MCF 10A (cell line): ENCODE results near the gene DRC1. TPM values are rescaled to one million over a fixed set of nuclear protein-coding genes. Genes with fewer than 3 reads are reported as not detected.
A peak's percentile ranks its signal among the peaks of the same experiment; 100 is the strongest.

Experiments used
- BruUV-seq: library from RNA; stranded (reverse); fragments of 400-500 nt; replicated peaks from 2 replicates; lab custom pipeline; 2021; lab: Mats Ljungman, UMichigan
- CTCF ChIA-PET: fragments of 300-600 bp; sonication (Branson Sonifier 250); formaldehyde crosslinking; extraction: SDS; loops from one replicate; lab custom pipeline; 2021; ENCODE audit warnings: antibody characterized with exemption, inconsistent platforms; lab: Yijun Ruan, JAX
- POLR2A ChIA-PET: fragments of 300-600, 350-650 bp; sonication (Branson Sonifier 250); formaldehyde crosslinking; extraction: SDS; loops from one replicate; lab custom pipeline; 2020; ENCODE audit warnings: antibody characterized with exemption, inconsistent platforms; lab: Yijun Ruan, JAX
- DNase-seq: peaks from one replicate; pipeline ENCODE4 v3.0.0-alpha.2; 2018; ENCODE audit not compliant: unreplicated experiment
- H3K27ac Mint-ChIP-seq: one replicate; pipeline ENCODE4 v1.8.0; 2022; ENCODE audit warnings: mild to moderate bottlenecking, low read depth, mixed read lengths; ENCODE audit not compliant: unreplicated experiment
- H3K27me3 Mint-ChIP-seq: one replicate; pipeline ENCODE4 v1.8.0; 2022; ENCODE audit warnings: mixed read lengths; ENCODE audit not compliant: insufficient read depth, unreplicated experiment
- H3K36me3 Mint-ChIP-seq: one replicate; pipeline ENCODE4 v1.8.0; 2022; ENCODE audit warnings: mild to moderate bottlenecking, moderate library complexity, mixed read lengths; ENCODE audit not compliant: insufficient read depth, unreplicated experiment
- H3K4me1 Mint-ChIP-seq: one replicate; pipeline ENCODE4 v1.8.0; 2022; ENCODE audit warnings: mixed read lengths; ENCODE audit not compliant: insufficient read depth, unreplicated experiment
- H3K4me3 Mint-ChIP-seq: one replicate; pipeline ENCODE4 v1.8.0; 2022; ENCODE audit warnings: mild to moderate bottlenecking, moderate library complexity, mixed read lengths; ENCODE audit not compliant: unreplicated experiment
- H3K9me3 Mint-ChIP-seq: one replicate; pipeline ENCODE4 v1.8.0; 2022; ENCODE audit warnings: mixed read lengths; ENCODE audit not compliant: unreplicated experiment
- CTCF ChIP-seq: fragments of 200-600 bp; IDR thresholded peaks from one replicate; pipeline ENCODE4 v1.8.0; 2022; ENCODE audit warnings: antibody characterized with exemption, mild to moderate bottlenecking; ENCODE audit not compliant: unreplicated experiment
- intact Hi-C: fragments of 100-400 bp; cut with micrococcal nuclease; formaldehyde crosslinking; loops from 2 replicates; pipeline ENCODE4 v1.14.1; 2022
- total RNA-seq: library from RNA; stranded (reverse); gene quantifications from 2 replicates; pipeline ENCODE4 v1.2.3, GENCODE V29; 2022

Gene DRC1
- total RNA-seq, 1 experiment from 2014 or later, result not detected

- H3K27me3 Mint-ChIP-seq, result peaks cover 14% of the 10 kb centered on the region
- TF ChIP-seq CTCF, result no peak
- H3K4me3 Mint-ChIP-seq, result no peak overlapping the region
- no peaks in the 10 kb centered on the region for H3K9me3 Mint-ChIP-seq
- intact Hi-C loops, result no loop called here
- POLR2A ChIA-PET, result no interaction called here
- no peak for DNase-seq
- no peaks in the 10 kb centered on the region for H3K36me3 Mint-ChIP-seq
- H3K4me1 Mint-ChIP-seq, result no peaks in the 10 kb centered on the region
- CTCF ChIA-PET, result interaction anchor here (0.7 kb wide), 1 partner anchor 250 kb away, joined by 3 read pairs; no protein-coding TSS in a partner anchor
- no TSS peak for BruUV-seq
- no peak overlapping the region for H3K27ac Mint-ChIP-seq
Observed at GRCh38 chr2:26494891-26495290, 93.2 kb downstream of the DRC1 start.

GRCh38 chr2:26495705-26496297 lies 94.1 kb downstream of the DRC1 start:
- POLR2A ChIA-PET, result no interaction called here
- no peaks in the 10 kb centered on the region for H3K4me1 Mint-ChIP-seq
- H3K4me3 Mint-ChIP-seq, result no peak overlapping the region
- DNase-seq, result no peak
- intact Hi-C loops, result no loop called here
- peaks cover 14% of the 10 kb centered on the region for H3K27me3 Mint-ChIP-seq
- no TSS peak for BruUV-seq
- H3K9me3 Mint-ChIP-seq, result no peaks in the 10 kb centered on the region
- no peak overlapping the region for H3K27ac Mint-ChIP-seq
- CTCF ChIA-PET, result interaction anchor here (0.6 to 0.7 kb wide), 2 partner anchors 267 to 350 kb away, joined by 4 read pairs; no protein-coding TSS in a partner anchor
- no peak for TF ChIP-seq CTCF
- H3K36me3 Mint-ChIP-seq, result no peaks in the 10 kb centered on the region

- no peak overlapping the region for H3K4me3 Mint-ChIP-seq
- ChIA-PET POLR2A (no interaction called here), CTCF (no interaction called here)
- BruUV-seq, result no TSS peak
- H3K36me3 Mint-ChIP-seq, result no peaks in the 10 kb centered on the region
- intact Hi-C loops, result no loop called here
- H3K4me1 Mint-ChIP-seq, result peaks cover 5% of the 10 kb centered on the region
- H3K27me3 Mint-ChIP-seq, result peaks cover 31% of the 10 kb centered on the region
- TF ChIP-seq CTCF, result no peak
- no peaks in the 10 kb centered on the region for H3K9me3 Mint-ChIP-seq
- no peak for DNase-seq
- H3K27ac Mint-ChIP-seq, result no peak overlapping the region
Observed at GRCh38 chr2:26500406-26500805, 98.7 kb downstream of the DRC1 start.

- H3K27me3 Mint-ChIP-seq, result peaks cover 25% of the 10 kb centered on the region
- peaks cover 5% of the 10 kb centered on the region for H3K4me1 Mint-ChIP-seq
- no TSS peak for BruUV-seq
- H3K4me3 Mint-ChIP-seq, result peak overlapping the region; percentile 58
- DNase-seq, result peak; percentile 79
- H3K27ac Mint-ChIP-seq, result no peak overlapping the region
- ChIA-PET POLR2A (no interaction called here), CTCF (interaction anchor here (0.5 to 1.2 kb wide), 6 partner anchors 9 to 102 kb away, joined by 3 to 9 read pairs (median 5); no protein-coding TSS in a partner anchor)
- TF ChIP-seq CTCF, result peak; percentile 88
- intact Hi-C loops, result loop anchor here (1.0 kb wide), 1 partner anchor 242 kb away; no protein-coding TSS in a partner anchor
- H3K9me3 Mint-ChIP-seq, result no peaks in the 10 kb centered on the region
- H3K36me3 Mint-ChIP-seq, result no peaks in the 10 kb centered on the region
Observed at GRCh38 chr2:26503231-26503880, 101.6 kb downstream of the DRC1 start.
